HG03139 (cell line): ENCODE data around the gene MYO3B.

ENCODE experiments used
- ATAC-seq: cut with Tn5 transposase; IDR thresholded peaks from one replicate; pipeline ENCODE4 v1.9.1; 2021; ENCODE audit not compliant: unreplicated experiment

MYO3B gene, protein sequence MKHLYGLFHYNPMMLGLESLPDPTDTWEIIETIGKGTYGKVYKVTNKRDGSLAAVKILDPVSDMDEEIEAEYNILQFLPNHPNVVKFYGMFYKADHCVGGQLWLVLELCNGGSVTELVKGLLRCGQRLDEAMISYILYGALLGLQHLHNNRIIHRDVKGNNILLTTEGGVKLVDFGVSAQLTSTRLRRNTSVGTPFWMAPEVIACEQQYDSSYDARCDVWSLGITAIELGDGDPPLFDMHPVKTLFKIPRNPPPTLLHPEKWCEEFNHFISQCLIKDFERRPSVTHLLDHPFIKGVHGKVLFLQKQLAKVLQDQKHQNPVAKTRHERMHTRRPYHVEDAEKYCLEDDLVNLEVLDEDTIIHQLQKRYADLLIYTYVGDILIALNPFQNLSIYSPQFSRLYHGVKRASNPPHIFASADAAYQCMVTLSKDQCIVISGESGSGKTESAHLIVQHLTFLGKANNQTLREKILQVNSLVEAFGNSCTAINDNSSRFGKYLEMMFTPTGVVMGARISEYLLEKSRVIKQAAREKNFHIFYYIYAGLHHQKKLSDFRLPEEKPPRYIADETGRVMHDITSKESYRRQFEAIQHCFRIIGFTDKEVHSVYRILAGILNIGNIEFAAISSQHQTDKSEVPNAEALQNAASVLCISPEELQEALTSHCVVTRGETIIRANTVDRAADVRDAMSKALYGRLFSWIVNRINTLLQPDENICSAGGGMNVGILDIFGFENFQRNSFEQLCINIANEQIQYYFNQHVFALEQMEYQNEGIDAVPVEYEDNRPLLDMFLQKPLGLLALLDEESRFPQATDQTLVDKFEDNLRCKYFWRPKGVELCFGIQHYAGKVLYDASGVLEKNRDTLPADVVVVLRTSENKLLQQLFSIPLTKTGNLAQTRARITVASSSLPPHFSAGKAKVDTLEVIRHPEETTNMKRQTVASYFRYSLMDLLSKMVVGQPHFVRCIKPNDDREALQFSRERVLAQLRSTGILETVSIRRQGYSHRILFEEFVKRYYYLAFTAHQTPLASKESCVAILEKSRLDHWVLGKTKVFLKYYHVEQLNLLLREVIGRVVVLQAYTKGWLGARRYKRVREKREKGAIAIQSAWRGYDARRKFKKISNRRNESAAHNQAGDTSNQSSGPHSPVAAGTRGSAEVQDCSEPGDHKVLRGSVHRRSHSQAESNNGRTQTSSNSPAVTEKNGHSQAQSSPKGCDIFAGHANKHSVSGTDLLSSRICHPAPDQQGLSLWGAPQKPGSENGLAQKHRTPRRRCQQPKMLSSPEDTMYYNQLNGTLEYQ (N-terminal part only)

DNA sequence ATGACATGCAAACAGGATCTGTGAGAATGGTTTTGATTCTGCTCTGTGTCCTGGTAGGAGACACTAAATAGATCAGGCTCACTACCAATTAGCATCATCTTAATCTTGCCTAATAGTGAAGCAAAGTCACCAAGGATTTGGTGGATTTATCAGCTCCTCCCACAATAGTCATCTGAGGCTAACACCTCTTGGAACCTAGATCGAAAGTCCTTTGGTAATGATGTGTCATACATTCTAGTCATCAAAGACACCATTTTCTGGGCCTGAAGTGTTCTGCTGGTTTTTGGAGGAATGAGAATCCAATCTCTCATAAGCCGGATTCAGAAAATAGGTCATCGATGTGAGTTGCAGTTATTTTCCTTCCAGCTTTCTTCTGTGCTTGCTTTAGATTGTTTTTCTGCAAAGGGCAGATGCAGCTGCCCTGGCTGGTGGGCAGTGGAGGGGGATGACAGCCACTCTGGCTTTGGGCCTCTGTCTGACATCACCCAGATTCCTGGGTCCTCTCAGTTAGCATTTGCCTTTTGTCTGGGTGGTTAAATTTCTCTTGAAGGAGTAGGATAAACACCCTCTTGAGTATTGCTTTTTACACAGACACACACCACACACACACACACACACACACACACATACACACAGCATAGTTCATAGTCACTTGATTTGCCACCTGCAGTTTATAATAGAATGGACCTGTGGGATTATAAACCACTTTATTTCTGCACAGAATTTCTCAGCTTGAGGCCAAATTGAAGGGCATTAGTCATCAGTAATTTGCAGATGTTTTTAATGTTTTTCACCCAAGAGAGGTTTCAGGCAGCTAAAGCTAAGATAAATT lies at the start of gene MYO3B:
Gene MYO3B (plus strand): TSS at position 198 of the 832 bp plus-strand sequence. CDS start 141 bp downstream, at position 339.
- no peak for ATAC-seq

DNA sequence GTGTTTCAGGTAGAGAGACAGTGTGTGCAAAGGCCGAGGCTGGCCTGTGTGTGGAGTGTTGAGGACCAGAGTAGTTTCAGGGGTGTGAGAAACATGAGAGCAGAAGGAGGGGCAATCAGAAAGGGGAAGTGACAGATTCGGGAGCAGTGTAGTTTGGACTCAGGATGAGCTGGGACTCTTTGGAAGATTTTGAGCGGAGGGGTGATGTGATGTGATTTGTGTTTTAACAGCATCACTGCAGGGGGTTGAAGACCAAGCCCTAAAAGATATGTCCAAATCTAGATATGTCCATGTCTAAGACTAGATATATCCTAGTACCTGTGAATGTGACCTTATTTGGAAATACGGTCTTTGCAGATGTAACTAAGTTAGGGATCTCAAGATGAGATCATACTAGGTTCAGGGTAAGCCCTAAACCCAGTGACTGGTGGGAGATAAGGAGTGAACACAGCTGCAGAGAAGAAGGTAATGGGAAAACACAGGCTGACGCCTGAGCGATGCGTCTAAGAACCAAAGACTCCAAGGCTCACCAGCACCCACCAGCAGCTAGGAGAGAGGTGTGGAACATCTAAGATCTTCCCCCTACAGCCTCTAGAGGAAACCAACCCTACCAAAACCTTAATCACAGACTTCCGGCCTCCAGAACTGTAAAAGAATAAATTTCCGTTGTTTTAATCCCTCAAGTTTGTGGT lies 38.5 kb upstream of the MYO3B start:
- no peak for ATAC-seq

DNA sequence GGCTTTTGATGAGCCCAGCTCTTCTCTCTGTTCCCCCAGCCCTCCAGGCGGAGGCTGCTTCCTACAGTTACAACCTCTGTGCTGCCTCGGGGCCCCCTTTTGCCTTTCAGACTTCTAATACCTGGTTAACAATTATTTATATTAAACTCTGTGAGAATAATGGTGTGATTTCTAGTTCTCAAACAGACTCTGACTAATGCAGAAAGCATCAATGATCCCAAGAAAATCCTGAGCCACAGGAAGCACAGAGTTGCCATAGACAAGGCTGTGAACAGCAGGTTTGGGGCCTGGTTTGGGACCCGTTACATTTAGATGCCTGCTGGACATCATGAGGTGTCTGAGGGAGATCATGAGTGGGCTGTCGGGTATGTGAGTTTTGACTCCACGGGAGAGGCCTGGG lies 37.4 kb upstream of the MYO3B start:
- ATAC-seq = no peak

DNA sequence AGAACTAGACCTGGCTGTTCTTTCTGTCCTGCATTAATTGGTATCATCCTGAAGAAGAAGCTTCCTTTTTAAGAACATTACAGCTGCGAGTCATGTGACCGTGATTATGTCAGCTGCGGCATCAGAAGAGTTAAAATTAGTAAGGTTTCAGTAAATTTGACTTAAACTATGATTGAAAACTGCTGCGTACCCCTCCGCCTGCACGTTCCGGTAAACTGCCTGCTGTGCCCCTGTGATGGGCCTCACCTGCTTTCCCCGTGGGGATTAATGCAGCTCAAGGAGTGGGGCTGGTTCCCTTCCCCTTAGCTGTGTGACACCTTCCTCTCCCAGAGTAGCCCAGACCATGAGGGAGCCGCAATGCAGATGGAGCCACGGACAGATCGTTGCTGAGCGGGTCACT lies 36.1 kb upstream of the MYO3B start:
- ATAC-seq = no peak

DNA sequence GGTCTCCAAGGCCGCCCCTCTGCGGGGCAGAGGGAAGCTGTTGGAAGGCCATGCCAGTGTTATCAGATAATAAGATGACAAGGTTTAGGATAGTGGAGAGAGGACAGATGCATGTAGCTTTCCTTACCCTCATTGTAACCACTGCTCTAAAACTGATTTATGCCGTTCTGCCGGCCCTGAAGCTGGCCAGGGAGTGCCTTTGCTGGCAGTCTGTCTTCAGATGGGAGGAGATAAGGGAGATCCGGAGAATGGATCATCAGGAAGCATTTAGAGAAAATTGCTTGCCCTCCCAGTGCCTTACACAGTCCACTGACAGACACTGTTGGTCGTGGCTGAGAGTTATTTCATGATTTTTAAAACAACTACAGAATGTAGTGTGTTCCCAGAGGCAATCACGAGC lies 35.4 kb upstream of the MYO3B start:
- no peak for ATAC-seq

DNA sequence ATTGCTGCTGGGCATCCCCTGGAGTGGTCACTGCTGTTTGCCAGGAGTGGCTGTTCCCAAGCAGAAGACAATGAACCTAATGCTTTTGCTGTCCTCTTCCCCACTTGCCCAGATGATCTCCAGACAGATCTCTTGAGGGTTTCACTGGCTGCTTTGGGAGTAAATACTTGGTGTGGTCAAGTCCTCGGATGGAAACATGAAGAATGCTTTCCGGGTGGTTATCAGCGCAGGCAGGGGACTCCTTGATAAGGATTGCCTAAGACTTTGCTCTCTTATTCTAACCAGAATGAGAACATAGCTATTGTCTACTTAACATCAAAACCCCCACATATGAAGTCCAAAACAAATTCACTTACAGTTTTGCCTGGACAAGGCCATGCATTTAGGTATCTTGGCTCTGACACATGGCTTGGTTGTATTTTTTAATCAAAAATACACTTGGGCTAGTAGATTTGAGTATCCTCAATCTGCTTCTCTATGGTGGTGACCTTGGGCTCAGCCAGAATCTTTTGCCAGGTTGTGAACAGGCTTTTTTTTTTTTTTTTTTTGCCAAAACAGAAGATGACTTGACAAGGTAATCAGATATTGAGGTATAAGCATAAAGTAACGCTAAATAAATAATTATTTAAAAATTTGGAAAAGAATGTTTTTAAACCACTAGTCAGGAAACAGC lies 34.8 kb upstream of the MYO3B start:
- ATAC-seq = no peak

DNA sequence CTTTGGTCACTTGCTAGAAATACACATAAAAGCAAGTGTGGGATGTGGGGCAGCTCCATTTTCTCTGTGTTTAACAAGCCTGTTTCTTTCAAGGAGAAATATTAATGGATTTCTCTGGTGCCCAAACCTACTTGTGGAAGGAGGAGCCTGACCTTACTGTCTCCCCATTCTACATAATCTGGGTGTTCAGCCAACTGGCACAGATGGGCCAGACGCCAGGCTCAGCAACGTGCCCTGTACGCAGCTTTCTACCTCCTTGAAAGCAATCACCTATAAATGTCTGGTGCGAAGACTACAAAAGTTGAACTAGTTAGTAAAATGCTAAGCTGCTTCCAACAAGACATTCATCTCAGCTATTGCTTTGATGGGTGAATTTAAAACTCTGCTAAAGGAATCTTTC lies 33.2 kb upstream of the MYO3B start:
- no peak for ATAC-seq

DNA sequence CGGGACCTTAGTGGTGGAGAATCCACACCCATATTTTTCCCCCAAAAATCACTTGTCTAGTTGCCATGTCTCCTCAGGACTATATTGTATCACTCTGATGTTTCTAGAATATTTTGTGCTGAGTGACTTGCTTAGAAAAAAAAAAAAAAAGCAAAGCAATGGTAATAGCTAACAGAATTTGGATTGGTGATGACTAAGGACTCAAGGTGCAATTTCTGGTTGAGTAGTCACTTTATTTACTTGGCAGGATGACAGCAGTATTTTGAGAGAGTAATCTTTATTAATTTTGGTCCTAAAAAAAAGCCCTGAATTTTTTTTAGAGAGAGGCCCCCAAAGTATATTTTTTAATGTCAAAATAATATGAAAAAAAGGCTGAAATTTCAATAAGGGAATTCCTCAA lies 32.8 kb upstream of the MYO3B start:
- ATAC-seq = no peak

DNA sequence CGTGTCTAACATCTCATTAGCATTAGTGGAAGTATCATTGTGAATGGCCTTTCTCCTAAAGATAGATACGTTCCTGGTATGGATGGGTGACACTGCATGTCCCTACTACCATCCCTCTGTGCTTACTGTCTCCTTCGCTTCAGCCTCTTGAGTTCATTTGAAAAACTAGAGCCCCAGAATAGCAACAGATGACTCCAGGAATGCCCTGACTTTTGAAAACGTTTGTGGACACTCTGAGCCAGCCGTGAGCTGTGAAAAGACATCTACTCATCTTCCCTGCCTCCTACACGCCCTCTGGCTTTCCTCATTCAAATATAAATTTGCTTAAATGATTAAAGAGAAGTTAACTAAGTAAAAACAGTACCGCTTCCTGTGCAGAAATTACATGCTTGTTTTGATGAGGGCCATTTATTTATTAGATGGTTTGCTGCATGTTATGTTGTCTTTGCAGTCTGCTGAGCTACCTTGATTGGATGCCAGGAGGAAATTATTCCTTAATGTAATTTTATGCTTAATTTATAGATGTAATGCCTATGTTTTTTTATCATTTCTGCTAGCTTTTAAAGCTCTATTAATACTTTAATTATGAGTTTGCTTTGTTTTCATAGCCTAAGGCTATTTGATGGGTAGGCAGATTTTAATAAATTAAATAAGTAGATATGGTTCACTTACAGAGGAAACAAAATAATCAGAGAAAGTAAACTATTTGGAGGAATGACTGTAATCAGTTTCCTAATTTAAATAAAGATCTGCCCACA lies 32.1 kb upstream of the MYO3B start:
- ATAC-seq = no peak

DNA sequence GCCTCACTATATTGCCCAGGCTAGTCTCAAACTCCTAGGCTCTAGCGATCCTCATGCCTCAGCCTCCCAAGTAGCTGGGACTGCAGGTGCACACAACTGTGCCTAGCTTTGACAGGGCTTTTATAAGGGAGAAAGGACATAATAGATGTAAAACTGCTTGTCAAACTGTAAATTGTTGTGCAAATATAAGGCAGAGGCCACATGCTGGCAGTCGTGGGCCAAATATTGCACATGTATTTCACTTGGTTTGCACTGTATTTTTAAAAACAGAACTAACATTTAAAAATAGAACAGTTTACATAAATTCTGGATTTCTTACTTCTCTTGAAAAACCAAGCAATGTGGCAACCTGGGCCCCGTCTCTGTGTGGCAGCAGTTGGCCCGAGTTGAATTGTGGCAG lies 31.2 kb upstream of the MYO3B start:
- ATAC-seq = no peak

DNA sequence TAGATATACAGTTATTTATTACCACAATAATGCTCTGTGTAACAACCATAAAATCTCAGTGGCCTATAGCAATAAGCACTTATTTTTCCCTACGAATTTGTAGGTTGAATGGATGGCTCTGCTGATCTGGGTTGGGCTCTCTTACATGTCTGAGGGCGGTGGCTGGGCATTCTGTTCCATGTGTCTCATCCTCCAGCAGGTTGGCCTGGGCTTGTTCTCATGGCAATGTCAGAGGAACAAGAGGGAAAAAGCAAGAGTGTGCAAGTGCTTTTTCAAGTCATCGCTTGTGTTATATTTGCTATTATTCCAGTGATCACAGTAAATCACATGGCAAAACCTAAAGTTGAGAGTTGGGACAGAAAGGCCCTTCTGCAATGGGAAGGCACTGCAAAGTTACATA lies 30.4 kb upstream of the MYO3B start:
- ATAC-seq = no peak

DNA sequence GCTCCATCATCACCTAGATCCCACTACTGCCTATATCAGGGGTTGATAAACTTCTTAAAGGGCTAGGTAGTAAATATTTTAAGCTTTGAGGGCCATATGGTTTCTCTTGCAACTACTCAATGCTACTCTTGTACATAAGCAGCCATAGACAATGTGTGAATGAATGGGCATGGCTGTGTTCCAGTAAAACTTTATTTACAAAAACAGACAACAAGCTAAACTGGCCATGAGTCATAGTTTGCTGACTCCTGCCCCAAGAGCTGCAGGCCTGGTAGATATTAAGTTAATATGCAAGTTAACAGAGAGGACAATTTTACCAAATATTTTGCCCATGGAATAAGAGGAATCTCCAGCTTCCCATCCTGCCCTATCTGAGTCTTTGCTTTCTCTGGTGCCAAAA lies 29.8 kb upstream of the MYO3B start:
- ATAC-seq = no peak

DNA sequence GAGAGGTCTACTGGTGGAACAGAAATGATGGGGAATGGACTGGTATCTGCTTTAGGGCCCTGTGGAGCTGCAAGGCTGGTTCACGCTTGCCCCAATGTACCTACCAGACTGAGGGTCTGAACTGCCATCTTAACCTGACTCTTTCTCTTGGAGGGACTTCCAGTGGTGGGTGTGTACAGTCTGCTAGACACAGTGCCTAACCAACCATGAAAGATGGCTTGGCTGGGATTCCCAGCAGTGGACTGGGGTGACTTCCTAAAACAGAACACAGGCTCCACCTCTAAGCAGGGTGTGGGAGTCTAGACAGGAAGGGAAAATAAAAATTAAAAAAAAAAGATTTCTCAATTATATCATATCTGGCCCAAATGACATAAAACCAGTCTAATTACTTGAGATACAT lies 25.5 kb upstream of the MYO3B start:
- no peak for ATAC-seq

DNA sequence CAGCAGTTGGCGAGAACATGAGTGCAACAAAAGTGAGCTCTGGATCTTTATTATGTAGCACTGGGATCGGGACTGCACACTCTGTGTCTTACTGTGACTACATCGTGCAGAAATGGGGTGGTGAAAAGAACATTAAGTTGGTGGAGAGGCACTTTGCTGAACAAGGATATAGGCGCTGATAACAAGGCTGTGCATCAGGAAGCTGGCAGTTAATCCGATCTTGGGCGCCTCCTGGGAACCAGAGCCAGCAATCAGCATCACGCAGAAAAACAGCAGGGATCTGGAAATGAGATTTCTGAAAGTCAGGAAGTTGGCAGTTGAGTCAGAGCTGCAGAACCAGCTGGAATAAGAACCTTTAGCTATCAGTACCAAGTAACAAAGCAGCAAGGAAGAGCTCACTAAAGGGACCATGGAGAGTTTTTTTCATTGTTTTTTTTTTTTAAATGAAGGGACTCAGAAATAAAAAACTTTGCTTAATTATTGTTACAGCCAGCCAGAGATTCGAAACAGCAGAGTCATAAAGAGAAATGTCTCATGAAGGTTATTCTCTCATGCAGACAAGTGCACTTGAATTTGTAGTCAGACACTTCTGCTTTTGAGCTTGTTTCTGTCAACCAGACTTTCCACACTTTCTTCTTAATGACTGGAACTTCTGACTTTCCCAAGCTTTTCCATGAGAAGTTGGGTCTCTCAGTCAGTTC lies 22.8 kb upstream of the MYO3B start:
- no peak for ATAC-seq

DNA sequence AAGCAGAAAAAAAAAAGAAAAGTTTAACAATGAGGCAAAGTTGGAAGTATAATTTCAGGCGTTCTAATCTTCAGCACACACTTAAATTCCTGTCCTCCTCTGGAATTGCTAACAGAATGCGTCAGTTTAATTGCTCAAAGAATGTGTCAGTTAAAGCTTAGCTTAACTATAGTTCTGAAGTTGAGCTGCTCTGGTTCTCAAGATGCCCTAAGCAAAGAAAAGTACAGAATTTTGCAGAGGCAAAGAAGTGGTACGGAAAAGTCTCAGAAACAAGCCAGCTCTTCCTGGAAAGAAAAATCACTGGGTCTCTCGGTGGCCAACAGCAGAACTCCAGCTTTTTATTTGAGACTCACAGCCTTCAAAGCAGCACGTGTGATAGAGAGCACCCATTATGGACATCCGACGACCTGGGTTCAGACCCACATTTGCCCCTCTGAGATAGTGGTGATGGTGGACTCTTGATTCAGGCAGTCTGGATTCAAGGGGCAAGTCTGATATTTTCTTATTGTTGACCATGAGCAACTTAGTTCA lies 22.2 kb upstream of the MYO3B start:
- ATAC-seq = no peak

DNA sequence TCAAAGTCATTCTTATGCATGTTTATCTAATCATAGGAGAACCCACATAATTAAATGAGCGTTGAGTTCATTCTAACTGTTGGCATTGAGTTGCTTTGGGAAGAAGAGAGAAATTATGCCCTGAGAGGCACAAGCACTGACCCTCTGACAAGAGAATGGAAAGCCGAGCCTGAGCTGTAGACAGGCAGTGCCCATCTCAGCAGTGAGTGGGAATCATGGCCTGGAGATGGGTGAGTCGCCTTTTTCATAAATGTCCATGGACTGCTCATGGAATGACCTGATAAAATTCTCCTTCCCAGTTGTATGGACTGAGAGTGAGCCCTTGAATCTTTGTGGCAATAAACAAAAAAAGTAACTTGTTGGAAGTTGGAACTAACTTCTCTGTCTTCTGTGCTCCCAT lies 21.4 kb upstream of the MYO3B start:
- ATAC-seq = no peak

DNA sequence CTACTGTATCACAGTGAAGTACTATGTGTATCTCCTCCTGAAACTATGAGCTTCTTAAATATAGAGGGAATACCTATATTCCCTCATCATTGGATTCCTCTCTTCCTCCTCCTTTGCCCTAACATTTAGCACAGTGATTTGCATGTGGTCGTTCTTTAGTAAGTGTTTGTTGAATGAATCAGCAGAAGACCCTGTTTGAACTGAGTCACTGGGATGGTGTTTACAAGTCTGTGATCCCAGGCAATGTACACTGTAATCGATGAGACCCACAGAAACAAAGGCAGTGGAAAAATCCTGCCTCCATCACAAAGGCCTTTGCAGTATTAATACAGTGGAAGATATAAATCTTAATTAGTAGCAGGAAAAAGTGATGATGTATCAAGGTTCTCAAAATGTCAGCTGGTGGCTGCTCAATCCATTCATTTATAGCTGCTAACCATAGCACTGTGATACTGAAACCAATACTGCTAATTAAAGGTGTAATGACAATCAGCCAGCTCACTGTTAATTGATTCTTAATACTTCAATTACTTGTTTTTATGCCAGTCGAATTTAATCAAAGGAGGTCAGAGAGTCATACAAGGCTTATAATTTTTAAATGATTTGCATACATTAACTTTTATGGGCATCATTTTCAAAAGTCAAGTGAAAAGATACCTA lies 20.8 kb upstream of the MYO3B start:
- ATAC-seq = no peak
